HG02571 (cell line): ENCODE measurements around the gene BOC.

ENCODE experiments used
- ATAC-seq: cut with Tn5 transposase; IDR thresholded peaks from one replicate; pipeline ENCODE4 v1.9.1; 2021; ENCODE audit warnings: mild to moderate bottlenecking, moderate library complexity; ENCODE audit not compliant: unreplicated experiment

Gene BOC

DNA sequence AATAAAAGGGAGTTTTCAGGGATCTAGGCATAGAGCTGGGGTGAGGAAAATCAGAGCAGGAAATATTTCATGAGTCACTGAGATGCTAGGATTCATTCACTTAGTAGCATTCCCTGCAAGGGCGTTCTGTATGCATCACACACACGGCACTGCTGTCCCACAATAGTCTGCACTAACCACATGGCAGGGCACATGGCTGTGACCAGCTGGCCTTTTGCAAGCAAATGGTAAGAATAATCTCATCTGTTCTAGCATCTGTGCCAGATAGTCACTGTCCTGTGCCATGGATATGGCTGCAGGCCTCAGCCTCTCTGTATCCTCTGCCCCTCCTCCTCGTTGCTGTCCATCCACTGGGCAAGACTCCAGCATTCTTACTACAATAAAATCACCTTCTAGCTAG lies 37.8 kb downstream of the BOC start:
- no peak for ATAC-seq

DNA sequence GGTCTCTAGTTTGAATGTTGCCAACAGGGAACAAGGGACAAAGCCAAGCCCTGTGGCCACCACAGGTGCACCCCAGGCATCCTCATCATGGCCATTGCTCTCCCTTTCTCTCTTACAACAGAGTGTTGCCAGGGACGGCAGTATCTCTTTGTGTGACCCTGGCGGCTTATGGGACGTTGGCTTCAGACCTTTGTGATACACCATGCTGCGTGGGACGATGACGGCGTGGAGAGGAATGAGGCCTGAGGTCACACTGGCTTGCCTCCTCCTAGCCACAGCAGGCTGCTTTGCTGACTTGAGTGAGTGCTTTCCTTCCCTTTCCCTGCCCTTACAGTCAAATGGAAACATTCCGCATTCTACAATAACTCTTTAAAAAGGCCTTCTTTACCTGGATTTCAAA lies 38.2 kb downstream of the BOC start:
- no peak for ATAC-seq

DNA sequence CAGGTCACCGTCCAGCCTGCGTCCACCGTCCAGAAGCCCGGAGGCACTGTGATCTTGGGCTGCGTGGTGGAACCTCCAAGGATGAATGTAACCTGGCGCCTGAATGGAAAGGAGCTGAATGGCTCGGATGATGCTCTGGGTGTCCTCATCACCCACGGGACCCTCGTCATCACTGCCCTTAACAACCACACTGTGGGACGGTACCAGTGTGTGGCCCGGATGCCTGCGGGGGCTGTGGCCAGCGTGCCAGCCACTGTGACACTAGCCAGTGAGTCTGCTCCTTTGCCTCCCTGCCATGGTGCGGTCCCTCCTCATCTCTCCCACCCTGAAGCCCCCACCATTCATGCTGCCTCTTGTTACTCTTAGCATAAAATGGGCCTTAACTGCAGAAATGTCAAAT lies 39.2 kb downstream of the BOC start:
- no peak for ATAC-seq

DNA sequence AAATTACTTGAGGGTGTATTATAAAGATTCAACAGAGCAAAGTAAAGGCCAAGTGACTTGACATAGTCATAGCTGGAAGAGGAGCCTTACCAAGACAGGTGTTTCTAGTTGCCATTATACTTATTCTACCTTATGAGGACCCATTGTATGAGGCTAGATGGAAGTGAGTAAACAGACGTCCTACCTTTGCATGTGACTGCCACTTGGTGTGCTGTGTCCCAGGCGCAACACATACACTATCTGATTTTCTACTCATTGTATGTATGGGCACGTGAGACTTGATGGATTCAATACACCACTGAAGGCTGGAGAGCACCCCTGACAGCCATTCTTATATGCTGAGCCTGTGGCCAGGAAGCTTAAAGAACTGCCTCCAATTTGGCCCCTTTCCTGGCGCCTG lies 40.5 kb downstream of the BOC start:
- ATAC-seq = no peak

DNA sequence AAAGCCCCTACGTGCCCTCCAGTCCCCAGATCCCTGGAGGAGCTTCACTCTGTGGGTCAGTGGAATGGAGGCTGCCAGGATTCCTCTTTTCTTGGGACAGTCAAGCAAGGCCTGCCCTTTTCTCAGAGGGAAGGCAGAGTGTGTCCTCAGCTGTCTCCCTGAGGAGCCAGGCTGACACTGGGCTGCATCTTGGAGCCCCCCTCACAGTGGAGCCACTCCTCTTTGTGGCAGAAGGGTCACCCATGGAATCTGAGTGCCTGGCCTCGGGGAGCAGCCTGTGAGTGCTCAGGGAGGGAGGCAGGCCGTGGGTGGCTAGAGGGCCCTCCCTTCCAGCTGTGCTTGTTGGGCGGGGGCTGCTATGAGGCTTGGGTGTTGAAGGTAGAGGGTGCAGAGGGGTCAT lies 41.2 kb downstream of the BOC start:
- ATAC-seq = no peak

DNA sequence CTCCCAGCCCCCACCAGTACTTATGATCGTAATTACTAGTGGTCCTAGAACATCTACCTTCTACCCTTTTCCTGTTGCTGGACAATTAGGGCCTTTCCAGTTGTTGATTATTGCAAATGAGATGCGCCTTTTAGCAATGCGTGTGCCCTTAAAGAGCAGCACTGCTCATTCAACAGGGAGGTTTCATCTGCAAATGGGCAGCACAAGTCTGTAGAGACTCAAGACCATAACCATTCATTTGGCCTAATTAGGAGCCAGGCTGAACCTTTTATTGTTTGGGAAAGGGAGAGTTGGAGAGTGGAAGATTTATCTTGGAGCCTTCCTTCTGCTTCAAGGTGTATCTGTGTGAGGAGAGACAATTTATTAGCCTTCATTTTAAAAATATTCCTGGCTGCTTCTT lies 42.3 kb downstream of the BOC start:
- ATAC-seq = no peak

DNA sequence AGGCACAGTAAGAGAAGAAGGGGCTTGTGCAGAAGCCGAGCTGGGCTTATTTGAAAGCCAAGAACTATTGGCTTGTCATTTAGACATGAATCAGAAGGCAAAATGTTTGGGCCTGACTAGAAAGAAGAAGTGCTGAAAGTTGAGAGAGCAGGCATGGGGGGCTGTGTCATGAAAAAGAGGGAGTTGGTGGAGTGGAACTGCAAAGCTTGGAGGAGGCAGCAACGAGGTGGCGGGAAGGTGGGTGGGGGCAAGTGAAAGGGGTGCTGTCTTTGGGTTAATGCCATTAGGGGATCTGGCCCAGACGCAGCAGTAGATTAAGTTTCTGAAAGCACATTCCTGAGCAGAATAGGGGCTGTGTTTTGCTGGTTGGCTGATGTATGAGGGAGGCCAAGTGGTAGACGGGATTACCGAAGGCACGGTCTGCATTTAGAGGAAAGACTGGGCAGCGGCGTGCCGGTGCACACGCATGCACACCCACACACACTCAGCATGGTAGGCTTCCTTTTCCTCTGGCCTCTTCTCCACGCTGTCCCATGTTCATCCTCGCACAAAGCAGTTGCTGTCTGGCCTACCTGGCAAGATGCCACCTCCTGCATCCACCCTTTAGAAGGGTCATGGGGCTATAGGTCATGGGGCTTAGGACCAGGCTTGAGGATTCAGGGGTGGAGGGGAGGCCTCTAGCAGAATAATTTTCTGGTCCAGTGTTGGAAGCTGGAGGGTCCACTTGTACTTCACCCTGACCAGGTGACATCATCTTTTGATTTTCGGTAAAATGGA lies 43.0 kb downstream of the BOC start:
- no peak for ATAC-seq

DNA sequence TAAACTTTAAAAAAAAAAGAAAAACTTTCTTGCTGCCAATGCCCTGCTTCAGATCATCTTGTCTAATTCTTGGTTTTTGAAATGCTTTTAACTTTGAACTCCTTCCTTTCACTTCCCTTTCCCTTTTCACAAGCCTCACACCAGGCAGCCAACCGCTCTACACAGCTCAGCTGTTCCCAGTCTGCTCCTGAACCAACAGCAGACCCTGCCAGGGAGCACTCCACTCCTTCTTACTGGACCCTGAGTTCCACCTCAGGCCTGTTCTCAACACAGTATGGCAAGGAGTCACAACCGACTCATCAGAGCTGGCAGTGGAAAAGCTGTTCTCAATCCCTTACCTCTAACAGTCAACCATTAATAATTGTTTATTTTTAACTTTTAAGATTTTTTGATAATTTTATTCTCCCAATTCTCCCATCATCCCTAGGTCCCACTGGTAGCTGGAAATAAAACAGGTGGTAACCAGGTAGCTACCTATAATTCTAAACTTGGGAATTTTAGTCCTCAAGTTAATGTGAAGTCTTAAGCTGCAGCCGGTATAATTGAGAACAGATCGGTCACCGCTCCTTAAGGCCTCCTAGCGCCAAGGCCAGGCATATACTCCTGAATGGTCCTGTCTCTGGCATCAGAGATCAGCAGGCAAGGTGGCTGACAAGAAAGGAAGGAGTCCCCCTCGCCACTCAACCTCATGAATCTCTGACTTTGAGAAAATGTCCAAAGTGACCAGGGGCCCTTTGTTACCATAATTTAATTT lies 43.9 kb downstream of the BOC start:
- no peak for ATAC-seq

DNA sequence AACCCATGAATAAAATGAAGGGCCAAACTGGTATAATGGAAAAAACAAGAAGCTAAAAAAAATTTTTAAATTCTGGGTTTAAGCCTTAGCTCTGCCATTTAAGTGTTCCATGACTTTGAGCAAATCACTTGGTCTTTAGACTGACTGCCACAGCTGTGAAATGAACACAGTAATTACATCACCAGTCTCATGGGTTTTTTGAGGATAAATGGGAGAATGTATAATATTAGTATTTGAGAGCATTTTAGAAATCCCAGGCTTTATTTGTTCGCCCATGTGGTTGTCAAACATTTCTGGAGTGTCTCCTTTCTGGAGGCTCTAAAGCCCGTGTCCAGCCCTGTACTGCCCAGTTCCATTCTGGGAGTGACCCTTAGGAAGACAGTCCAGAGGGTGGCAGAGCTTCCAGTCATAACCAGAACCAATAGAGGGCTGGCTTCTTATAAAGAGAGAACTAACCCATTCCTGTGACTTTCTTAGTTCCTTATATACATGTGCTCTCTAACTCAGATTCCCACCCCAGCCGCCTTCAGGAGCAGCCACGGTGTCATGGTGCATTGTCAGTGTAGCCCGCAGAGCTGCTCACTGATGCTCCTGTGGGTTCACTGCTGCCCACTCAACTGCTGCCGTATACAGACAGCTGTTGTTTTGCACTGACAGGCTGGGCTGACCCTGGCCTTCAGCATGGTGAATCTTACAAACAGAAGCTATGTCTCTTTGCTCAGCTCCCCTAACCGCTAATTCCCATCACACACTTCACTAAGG lies 44.7 kb downstream of the BOC start:
- ATAC-seq = no peak

DNA sequence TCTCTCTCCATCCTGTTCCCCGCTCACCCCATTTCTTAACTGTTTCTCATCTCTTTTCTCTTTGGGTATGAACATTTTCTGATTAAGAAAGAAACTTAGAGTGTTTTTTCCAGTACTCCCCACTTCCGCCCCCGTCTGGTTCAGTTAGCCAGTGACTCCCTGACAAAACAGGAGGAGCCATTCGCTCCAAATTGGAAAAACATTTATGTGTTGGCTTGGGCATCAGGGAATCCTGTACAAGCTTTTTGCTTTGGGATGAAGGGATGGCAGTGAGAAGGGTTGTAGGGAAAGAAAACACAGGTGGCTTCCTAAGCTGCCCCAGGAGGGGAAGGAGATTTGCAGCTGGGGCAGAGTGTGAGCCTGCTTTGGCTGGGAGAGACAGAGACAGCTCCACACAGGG lies 47.0 kb downstream of the BOC start:
- ATAC-seq = no peak

DNA sequence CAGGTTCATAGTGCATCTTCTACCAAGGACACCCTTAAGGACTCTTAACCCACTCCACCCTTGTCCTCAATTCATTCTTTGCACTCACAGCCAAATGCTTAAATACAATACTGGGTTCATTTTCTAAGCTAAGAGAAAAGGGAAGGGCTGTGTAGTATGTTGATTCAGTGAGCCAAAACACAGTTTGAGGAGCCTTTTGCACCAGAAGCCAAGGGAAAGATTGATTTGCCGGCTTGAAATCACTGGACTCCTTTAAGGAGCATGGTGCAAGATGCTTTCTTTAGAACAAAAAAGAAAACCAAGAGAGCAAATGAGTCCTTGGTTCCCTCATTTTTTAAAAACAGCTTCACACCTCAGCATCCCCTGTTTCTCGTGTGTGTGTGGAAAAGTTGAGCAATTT lies 47.8 kb downstream of the BOC start:
- no peak for ATAC-seq

DNA sequence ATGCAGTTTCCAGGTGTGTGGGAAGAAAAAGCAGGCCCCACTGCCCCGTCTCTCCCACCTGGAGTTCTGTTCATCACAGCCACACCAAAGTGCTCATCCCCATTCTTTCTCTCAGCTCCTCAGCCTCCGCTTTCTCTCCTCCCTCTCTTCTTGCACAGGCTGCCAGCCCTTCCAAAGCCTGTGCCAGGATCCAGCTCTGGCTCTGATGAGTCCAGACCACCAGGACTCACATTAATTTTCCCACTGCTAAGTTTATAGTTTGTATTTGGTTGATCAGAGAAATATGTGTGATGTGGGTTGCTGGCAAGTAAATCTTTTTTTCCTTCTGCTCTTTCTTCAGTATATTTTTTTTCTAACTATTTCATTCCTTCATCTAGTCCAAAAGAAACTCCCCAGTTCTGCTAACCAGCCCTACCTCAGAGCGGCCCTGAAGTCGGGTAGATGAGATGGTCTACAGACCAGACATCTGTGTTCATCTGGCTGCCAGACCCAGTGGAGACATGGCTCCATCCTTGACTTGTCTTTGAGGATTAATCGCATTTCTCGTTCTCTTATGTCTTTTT lies 49.8 kb downstream of the BOC start:
- no peak for ATAC-seq

DNA sequence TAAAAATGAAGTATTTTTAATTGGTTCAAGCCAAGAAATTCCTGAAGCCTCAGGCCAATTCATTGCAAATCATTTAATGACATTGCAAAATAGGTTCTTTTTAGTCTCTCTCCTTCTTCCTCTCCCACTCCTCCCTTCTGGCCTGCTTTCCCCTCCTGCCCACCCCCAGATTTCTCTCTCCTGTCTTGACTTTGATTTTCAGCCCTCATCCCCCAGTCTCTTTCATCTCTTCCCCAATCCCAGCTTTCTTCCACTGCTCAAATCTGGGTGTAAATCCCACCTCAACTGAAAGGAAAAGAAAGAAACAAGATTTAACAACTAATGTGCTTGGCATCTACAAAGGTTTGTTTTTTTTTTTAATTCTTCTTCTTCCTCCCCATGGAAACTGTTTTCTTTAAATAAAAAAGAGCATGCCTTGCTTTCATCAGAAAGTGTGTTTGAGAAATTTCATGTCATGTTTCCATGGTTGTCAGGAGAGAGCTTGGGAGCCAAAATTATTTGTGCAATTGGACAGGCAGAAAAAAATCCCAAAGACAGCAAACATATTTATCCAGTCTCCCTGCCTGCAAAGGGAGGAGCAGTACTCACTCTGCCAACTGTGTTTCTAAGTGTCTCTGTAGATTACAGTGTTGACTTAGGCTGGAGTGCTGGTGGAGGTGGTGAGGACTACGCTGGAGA lies 50.4 kb downstream of the BOC start:
- no peak for ATAC-seq

DNA sequence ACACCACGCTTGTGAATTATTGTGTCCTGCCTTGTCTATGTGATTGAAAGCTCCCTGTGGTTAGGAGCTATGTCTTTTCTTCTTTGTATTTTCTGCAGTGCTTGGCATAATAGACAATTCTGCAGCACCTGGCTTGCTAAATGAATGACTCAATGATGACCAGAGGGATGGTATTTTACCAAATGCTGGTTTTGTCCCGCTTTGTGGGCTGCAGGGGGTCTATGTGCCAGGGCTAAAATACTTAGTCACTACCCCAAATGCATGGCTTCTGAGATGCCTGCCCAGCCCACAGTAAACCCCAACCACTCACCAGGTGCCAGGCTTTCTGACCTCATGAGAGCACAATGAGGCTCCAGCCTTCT lies 50.9 kb downstream of the BOC start:
- no peak for ATAC-seq

DNA sequence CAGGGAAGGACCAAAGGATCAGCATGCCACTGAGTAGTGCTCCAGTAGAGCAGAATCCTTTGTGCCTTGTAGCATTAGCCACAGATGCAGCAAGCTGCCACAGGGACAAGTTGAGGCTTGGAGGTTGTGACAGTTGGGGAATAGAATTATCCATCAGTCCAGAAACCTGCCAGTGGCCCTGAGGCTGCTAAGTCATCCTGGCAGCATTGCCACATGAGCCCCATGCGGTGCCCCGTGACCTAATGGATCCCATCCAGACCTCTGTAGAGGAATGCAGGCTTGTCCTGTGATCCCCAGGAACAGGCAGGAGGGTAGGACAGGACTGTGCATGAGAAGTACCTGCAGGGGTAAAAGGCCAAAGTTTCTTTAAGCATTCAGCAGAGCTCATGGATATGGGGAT lies 51.7 kb downstream of the BOC start:
- ATAC-seq = no peak

DNA sequence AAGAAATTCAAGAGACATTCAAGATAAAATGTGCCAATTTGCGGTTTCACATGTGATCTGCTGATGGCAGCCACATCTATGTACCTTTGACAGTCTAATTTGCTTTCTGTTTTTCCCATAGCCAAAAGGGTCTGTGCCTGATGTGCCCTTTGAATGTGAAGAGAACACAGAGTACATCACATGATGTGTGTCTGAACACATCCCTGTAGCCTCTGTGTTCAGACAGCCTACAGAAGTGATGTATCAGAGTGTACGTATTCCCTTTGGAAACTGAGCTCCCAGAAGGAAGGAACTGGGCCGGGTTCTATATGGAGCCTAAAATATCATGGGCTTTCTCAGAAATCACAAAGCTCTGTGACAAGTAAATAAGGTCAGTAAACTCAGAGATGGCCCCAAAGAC lies 52.4 kb downstream of the BOC start:
- ATAC-seq = no peak

DNA sequence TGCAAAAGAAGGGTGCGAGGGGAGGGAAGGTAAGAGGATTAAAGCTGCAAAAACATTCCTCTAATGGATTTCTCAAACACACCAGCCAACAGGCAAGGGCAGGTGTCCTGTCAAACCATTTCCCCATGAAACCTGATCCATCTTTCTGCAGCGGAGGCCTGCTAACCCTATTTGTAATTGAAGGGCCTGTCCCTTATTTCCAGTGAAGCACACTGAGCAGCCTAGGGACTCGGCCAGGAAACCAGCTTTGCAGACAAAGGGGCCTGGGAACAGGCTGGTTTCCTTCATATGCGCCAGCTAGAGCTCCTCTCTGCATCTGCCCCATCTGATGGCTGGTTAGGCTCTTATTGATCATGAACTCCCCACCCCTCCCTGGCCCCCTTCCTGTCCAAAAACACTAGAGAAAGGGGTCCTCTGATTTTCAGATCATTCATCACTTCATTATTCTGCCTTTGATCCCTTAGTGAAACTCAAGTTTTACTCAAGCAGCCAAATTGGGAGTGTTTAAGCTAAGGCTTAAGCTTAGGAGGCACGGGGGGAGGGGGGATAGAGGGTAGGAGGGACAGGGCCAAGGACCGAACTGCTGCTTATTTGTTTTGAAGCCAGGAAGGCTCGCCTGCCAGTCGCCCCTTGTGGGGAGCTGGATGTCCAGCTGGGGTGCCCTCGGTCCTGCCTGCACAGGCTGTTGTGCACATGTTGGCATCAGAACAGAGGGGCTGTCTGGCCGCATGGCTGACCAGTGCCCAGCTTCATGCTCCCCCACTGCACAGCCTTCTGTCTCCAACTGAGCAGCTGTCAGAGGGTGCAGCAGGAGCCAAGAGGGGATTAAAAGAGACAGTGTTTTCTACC lies 53.1 kb downstream of the BOC start:
- no peak for ATAC-seq

DNA sequence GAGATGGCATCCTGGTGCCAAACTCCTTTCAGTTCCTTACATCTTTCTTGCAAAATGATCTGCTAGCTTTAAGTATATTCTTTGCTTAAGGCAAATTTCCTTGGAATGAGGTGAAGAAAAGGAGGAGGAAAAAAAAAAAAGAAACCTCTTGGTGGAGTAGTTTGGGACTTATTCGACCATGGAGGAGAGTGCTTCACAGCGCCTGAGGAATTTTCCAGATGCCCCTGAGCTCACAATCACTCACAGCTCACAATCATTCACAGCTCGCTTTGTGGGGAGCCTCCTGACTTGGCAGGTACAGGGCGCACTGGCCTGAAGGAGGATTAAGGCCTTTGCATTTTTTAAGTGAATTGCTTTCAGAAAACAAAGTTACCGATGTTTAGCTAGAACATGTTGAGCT lies 53.9 kb downstream of the BOC start:
- ATAC-seq = no peak

DNA sequence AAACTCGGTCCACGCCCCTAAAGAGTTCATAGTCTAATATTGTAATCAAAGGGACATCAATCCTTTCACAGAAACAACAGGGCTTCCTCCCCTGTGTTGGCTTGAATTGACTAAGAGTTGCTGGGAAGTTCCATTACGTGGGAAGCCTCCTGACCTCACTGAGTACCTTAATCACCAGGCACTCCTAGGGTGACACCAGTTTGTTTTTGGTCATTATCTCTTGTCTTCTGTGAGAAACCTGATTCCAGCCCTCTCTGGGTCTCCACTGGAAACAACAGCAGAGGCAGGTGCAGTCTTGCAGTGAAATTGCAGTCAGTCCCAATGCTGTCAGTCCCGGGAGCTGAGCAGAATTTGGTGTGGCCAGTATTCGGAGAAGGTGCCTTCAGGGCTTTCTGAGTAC lies 55.4 kb downstream of the BOC start:
- ATAC-seq = no peak

DNA sequence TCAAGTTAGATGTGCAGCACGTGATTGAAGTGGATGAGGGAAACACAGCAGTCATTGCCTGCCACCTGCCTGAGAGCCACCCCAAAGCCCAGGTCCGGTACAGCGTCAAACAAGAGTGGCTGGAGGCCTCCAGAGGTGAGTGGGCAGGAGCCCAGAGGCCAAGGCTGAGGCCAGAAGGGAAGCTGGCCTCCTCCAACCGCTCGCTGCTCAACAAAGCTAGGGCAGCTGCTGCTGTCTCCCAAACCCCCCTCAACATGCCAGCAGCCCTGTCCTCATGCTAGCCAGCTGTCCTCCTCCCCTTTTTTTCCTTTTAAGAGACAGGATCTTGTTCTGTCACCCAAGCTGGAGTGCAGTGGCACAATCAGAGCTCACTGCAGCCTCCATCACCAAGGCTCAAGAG lies 57.0 kb downstream of the BOC start:
- ATAC-seq = no peak
